Naive thymus-derived CD4-positive, alpha-beta T cell (primary cell): ENCODE measurements around the gene AKAP6. TPM values are rescaled to one million over a fixed set of nuclear protein-coding genes. Genes with fewer than 3 reads are reported as not detected.

Experiments used
- ATAC-seq: fragments of 150-1000 bp; cut with Tn5 transposase; 2 replicates; pipeline ENCODE4 v1.10.0; 2021; ENCODE audit warnings: mild to moderate bottlenecking, moderate library complexity
- CTCF ChIA-PET: fragments of 350-600 bp; sonication (Branson Sonifier 250); formaldehyde crosslinking; loops from one replicate; lab custom pipeline; 2021; ENCODE audit warnings: antibody characterized with exemption; lab: Charles Lee
- POLR2A ChIA-PET: fragments of 350-600 bp; sonication (Branson Sonifier 250); formaldehyde crosslinking; loops from one replicate; lab custom pipeline; 2021; ENCODE audit warnings: antibody characterized with exemption, inconsistent platforms; lab: Charles Lee
- DNase-seq, 9 donors: peaks; one replicate each; pipeline versions ENCODE4 v3.0.0 to v3.0.0-alpha.2; 2020 to 2022; ENCODE audit warnings: mixed read lengths in 1 of 9
- H3K27ac ChIP-seq: one replicate; pipeline ENCODE4 v1.7.0; 2013; ENCODE audit warnings: mild to moderate bottlenecking, low read depth, low read length, moderate library complexity
- H3K27me3 ChIP-seq, 2 donors: one replicate each; pipeline ENCODE4 v1.7.0; 2013; ENCODE audit warnings: low read length in 2 of 2, mild to moderate bottlenecking in 2 of 2, moderate library complexity in 2 of 2; ENCODE audit not compliant: control insufficient read depth in 2 of 2, insufficient read depth in 2 of 2
- H3K36me3 ChIP-seq, 3 experiments: 1 replicate in 2 of 3; 2 replicates in 1 of 3; pipeline ENCODE4 v1.7.0; 2013; ENCODE audit warnings: low read length in 3 of 3, mild to moderate bottlenecking in 3 of 3, moderate library complexity in 1 of 3; ENCODE audit not compliant: insufficient read depth in 3 of 3, control insufficient read depth in 2 of 3
- H3K4me1 ChIP-seq, 2 donors: one replicate each; pipeline ENCODE4 v1.7.0; 2013; ENCODE audit warnings: low read length in 2 of 2, mild to moderate bottlenecking in 2 of 2, moderate library complexity in 1 of 2; ENCODE audit not compliant: control insufficient read depth in 2 of 2, insufficient read depth in 2 of 2
- H3K4me3 ChIP-seq: 2 replicates; pipeline ENCODE4 v1.7.0; 2013; ENCODE audit warnings: mild to moderate bottlenecking, low read length
- H3K9me3 ChIP-seq, 3 experiments: 1 replicate in 2 of 3; 2 replicates in 1 of 3; pipeline ENCODE4 v1.7.0; 2013; ENCODE audit warnings: low read length in 3 of 3; ENCODE audit not compliant: control insufficient read depth in 2 of 3
- H3K27ac Mint-ChIP-seq, 9 donors: one replicate each; pipeline ENCODE4 v1.8.0; 2020 to 2022; ENCODE audit warnings: mixed read lengths in 9 of 9, mild to moderate bottlenecking in 8 of 9, moderate library complexity in 5 of 9, inconsistent platforms in 2 of 9
- H3K27me3 Mint-ChIP-seq, 5 donors: one replicate each; pipeline ENCODE4 v1.8.0; 2021 to 2022; ENCODE audit warnings: mixed read lengths in 5 of 5, mild to moderate bottlenecking in 1 of 5
- H3K36me3 Mint-ChIP-seq, 5 donors: one replicate each; pipeline ENCODE4 v1.8.0; 2020 to 2022; ENCODE audit warnings: mixed read lengths in 5 of 5, mild to moderate bottlenecking in 3 of 5, inconsistent platforms in 1 of 5
- H3K4me1 Mint-ChIP-seq, 7 donors: one replicate each; pipeline ENCODE4 v1.8.0; 2020 to 2022; ENCODE audit warnings: mixed read lengths in 7 of 7, mild to moderate bottlenecking in 3 of 7, inconsistent platforms in 1 of 7
- H3K4me3 Mint-ChIP-seq, 10 donors: one replicate each; pipeline ENCODE4 v1.8.0; 2020 to 2022; ENCODE audit warnings: mild to moderate bottlenecking in 10 of 10, mixed read lengths in 10 of 10, moderate library complexity in 6 of 10, inconsistent platforms in 2 of 10
- H3K9me3 Mint-ChIP-seq, 11 donors: one replicate each; pipeline ENCODE4 v1.8.0; 2020 to 2022; ENCODE audit warnings: mixed read lengths in 11 of 11, mild to moderate bottlenecking in 4 of 11, inconsistent platforms in 1 of 11, moderate library complexity in 1 of 11
- intact Hi-C, 2 donors: fragments of 100-400 bp; cut with micrococcal nuclease; formaldehyde crosslinking; loops; one replicate each; pipeline ENCODE4 v1.15.1; 2023
- polyA plus RNA-seq, 2 donors: library from polyadenylated mRNA; unstranded; fragments of 300-500 nt; fragmentation: Illumina TruSeq; gene quantifications; one replicate each; pipeline ENCODE4 v1.2.3, GENCODE V29; 2021
- total RNA-seq, 6 experiments: library from RNA in 5 of 6; stranded (reverse) in 5 of 6; gene quantifications; 1 replicate in 5 of 6; 2 replicates in 1 of 6; pipeline ENCODE4 v1.2.3 and lab custom pipeline; 2021 to 2026

Gene AKAP6
- total and polyA plus RNA-seq, 7 experiments from 2014 or later, result 0.29 to 7.9 (median 4.1) TPM

GRCh38 chr14:32513571-32514009 lies 184.5 kb downstream of the AKAP6 start:
- POLR2A ChIA-PET, result no interaction called here
- Mint-ChIP-seq H3K4me3 (no peak overlapping the region), H3K9me3 (peaks cover 0 to 8% (median 0%) of the 10 kb centered on the region in 11 donors), H3K27me3 (peaks cover 0 to 26% (median 8%) of the 10 kb centered on the region in 5 donors), H3K27ac (no peak overlapping the region), H3K36me3 (peaks cover 0 to 4% (median 0%) of the 10 kb centered on the region in 5 donors), H3K4me1 (no peaks in the 10 kb centered on the region)
- Histone ChIP-seq H3K27me3 (peaks cover 0 to 3% of the 10 kb centered on the region in 2 donors), H3K36me3 (no peaks in the 10 kb centered on the region), H3K27ac (no peak overlapping the region), H3K4me1 (no peaks in the 10 kb centered on the region), H3K9me3 (no peaks in the 10 kb centered on the region), H3K4me3 (no peak overlapping the region)
- no peak for DNase-seq
- CTCF ChIA-PET, result interaction anchor here (0.6 kb wide), 1 partner anchor 12 kb away, joined by 3 read pairs; no protein-coding TSS in a partner anchor
- no peak for ATAC-seq
- intact Hi-C loops, result no loop called here

DNA sequence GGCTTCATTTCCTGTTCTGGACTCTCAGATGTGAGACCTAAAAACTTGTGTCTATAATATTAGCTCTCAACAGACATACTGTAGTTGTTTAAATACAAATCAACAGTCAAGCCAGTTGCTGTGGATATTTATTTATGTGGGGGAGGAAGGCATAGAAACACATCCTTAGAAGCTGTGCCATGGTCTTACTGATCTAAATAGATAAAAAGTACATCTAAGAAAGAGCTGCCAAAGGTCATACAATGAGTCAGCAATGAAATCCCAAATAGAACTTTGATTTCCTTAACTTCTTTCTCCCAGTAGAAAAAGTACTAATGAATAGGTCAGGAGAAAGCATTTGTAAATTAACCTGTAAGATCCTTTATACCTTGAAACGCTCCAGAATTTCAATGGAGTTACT lies 185.1 kb downstream of the AKAP6 start:
- CTCF ChIA-PET, result interaction anchor here (0.6 kb wide), 1 partner anchor 11 kb away, joined by 3 read pairs; no protein-coding TSS in a partner anchor

DNA sequence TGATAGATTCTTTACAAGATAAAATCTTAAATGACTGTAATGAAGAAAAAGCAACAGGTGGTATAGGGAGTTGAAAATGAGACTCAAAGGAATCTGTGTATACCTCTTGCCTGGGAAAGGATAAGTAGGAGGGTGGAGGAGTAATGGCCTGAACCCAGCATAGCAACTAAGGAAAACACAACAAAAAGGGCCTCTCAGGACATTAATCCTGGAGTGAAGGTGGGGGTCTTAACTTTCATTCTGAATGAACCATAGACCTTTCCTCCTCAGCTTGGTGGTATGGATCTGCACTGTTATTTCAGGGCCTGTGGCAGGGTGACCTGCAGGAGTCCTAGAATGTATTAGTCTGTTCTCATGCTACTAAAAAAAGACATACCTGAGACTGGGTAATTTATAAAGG lies 185.6 kb downstream of the AKAP6 start:
- DNase-seq, result no peak
- H3K9me3 ChIP-seq, result no peaks in the 10 kb centered on the region
- no peaks in the 10 kb centered on the region for H3K4me1 ChIP-seq
- H3K36me3 Mint-ChIP-seq, result peaks cover 0 to 5% (median 0%) of the 10 kb centered on the region in 5 donors
- H3K4me3 ChIP-seq, result no peak overlapping the region
- H3K27ac Mint-ChIP-seq, result no peak overlapping the region
- no peaks in the 10 kb centered on the region for H3K36me3 ChIP-seq
- ATAC-seq, result no peak
- intact Hi-C loops, result no loop called here
- ChIA-PET CTCF (no interaction called here), POLR2A (no interaction called here)
- H3K4me3 Mint-ChIP-seq, result no peak overlapping the region
- H3K4me1 Mint-ChIP-seq, result no peaks in the 10 kb centered on the region
- peaks cover 0 to 16% (median 3%) of the 10 kb centered on the region in 11 donors for H3K9me3 Mint-ChIP-seq
- H3K27me3 ChIP-seq, result peaks cover 0 to 3% of the 10 kb centered on the region in 2 donors
- no peak overlapping the region for H3K27ac ChIP-seq
- peaks cover 0 to 27% (median 8%) of the 10 kb centered on the region in 5 donors for H3K27me3 Mint-ChIP-seq

More for the DNA sequence above, 185.1 kb downstream of the AKAP6 start:
- Histone ChIP-seq H3K36me3 (no peaks in the 10 kb centered on the region), H3K27me3 (peaks cover 0 to 3% of the 10 kb centered on the region in 2 donors), H3K27ac (no peak overlapping the region), H3K4me3 (no peak overlapping the region), H3K9me3 (no peaks in the 10 kb centered on the region), H3K4me1 (no peaks in the 10 kb centered on the region)
- intact Hi-C loops, result no loop called here
- Mint-ChIP-seq H3K27me3 (peaks cover 0 to 27% (median 8%) of the 10 kb centered on the region in 5 donors), H3K4me1 (no peaks in the 10 kb centered on the region), H3K4me3 (no peak overlapping the region), H3K9me3 (peaks cover 0 to 11% (median 2%) of the 10 kb centered on the region in 11 donors), H3K27ac (no peak overlapping the region), H3K36me3 (peaks cover 0 to 5% (median 0%) of the 10 kb centered on the region in 5 donors)
- POLR2A ChIA-PET, result no interaction called here
- DNase-seq (no peak), ATAC-seq (no peak)

DNA sequence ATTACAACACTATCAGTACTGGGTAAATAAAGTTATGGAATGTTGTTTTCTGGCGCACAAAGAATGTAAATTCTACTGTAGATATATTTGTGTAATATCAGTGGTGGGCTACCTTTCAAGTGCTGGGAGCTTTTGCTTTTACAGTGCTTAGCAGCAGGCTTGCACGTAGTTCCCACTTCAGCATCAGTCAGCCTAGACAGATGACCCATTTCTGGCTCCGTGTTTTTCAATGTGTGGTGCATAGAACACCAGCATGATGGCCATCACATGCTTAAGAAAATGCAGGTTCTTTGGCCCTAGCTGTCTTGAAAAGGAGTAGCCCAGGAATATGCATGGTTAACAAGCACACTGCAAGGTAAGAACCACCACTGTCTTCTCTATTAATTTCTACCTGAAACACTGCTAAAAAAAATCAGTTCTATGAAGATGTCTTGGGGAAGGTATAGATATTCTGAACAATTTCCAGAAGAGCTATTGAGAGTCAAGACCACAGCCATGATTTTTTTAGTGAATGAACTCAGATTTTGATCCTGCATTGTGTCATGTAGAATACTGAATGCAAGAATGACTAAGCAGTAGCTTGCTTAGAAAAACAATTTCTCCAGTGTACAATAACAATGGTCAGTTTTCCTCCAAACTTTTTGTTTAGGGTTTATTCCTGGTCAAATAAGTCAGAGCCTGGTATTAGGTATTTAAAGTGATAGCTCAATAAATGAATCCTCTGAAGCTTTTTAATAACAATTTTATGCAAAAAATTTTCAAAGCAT lies 195.7 kb downstream of the AKAP6 start:
- no peaks in the 10 kb centered on the region for H3K27me3 ChIP-seq
- intact Hi-C loops, result no loop called here
- no peaks in the 10 kb centered on the region for H3K36me3 ChIP-seq
- H3K9me3 ChIP-seq, result no peaks in the 10 kb centered on the region
- peaks cover 0 to 13% (median 3%) of the 10 kb centered on the region in 11 donors for H3K9me3 Mint-ChIP-seq
- no peak for DNase-seq
- ChIA-PET POLR2A (no interaction called here), CTCF (interaction anchor here (0.6 kb wide), 1 partner anchor 11 kb away, joined by 3 read pairs; no protein-coding TSS in a partner anchor)
- no peak overlapping the region for H3K4me3 Mint-ChIP-seq
- no peaks in the 10 kb centered on the region for H3K4me1 ChIP-seq
- no peaks in the 10 kb centered on the region for H3K4me1 Mint-ChIP-seq
- no peak for ATAC-seq
- H3K4me3 ChIP-seq, result no peak overlapping the region
- peaks cover 0 to 8% (median 0%) of the 10 kb centered on the region in 5 donors for H3K27me3 Mint-ChIP-seq
- H3K27ac Mint-ChIP-seq, result no peak overlapping the region
- H3K27ac ChIP-seq, result no peak overlapping the region
- H3K36me3 Mint-ChIP-seq, result no peaks in the 10 kb centered on the region

GRCh38 chr14:32525591-32525990 lies 196.5 kb downstream of the AKAP6 start:
- intact Hi-C loops, result no loop called here
- no peak overlapping the region for H3K27ac Mint-ChIP-seq
- DNase-seq, result no peak
- no peaks in the 10 kb centered on the region for H3K4me1 Mint-ChIP-seq
- no peak overlapping the region for H3K4me3 Mint-ChIP-seq
- no peaks in the 10 kb centered on the region for H3K27me3 ChIP-seq
- H3K36me3 ChIP-seq, result no peaks in the 10 kb centered on the region
- ChIA-PET POLR2A (no interaction called here), CTCF (interaction anchor here (0.6 kb wide), 1 partner anchor 12 kb away, joined by 3 read pairs; no protein-coding TSS in a partner anchor)
- no peaks in the 10 kb centered on the region for H3K4me1 ChIP-seq
- ATAC-seq, result no peak
- H3K27me3 Mint-ChIP-seq, result peaks cover 0 to 13% (median 0%) of the 10 kb centered on the region in 5 donors
- no peak overlapping the region for H3K4me3 ChIP-seq
- no peaks in the 10 kb centered on the region for H3K9me3 ChIP-seq
- peaks cover 0 to 7% (median 1%) of the 10 kb centered on the region in 11 donors for H3K9me3 Mint-ChIP-seq
- no peak overlapping the region for H3K27ac ChIP-seq
- H3K36me3 Mint-ChIP-seq, result no peaks in the 10 kb centered on the region

DNA sequence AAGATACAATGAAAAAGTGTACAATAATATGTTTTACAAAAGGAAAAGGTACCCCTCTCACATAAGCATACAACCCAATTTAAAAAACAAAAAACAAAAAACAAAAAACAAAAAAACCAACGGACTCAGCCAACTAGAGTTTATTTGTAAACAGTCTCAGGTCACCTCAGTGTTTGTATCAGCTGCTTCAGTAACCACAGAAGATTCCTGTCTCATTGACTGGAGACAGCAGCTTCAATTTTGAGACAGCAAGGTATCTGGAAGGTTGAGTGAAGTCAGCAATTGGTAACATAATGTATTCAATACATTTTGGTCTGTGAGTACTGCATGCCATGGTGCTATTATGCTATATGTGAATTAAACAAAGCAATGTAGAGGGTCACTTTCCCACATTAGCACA lies 201.7 kb downstream of the AKAP6 start:
- Mint-ChIP-seq H3K4me3 (no peak overlapping the region), H3K27me3 (peaks cover 0 to 13% (median 0%) of the 10 kb centered on the region in 5 donors), H3K9me3 (peaks cover 0 to 5% (median 0%) of the 10 kb centered on the region in 11 donors), H3K36me3 (peaks cover 0 to 3% (median 0%) of the 10 kb centered on the region in 5 donors), H3K27ac (no peak overlapping the region), H3K4me1 (no peaks in the 10 kb centered on the region)
- DNase-seq (no peak), ATAC-seq (no peak)
- no peaks in the 10 kb centered on the region for H3K4me1 ChIP-seq
- H3K27ac ChIP-seq, result no peak overlapping the region
- no peaks in the 10 kb centered on the region for H3K9me3 ChIP-seq
- no peak overlapping the region for H3K4me3 ChIP-seq
- no peaks in the 10 kb centered on the region for H3K27me3 ChIP-seq
- POLR2A ChIA-PET, result no interaction called here
- CTCF ChIA-PET, result no interaction called here
- intact Hi-C loops, result no loop called here
- H3K36me3 ChIP-seq, result no peaks in the 10 kb centered on the region
